Calu3 (cell line): ENCODE results near the gene FRMD6. TPM values are rescaled to one million over a fixed set of nuclear protein-coding genes. Genes with fewer than 3 reads are reported as not detected.

Experiments
- BruUV-seq: library from RNA; stranded (reverse); fragments of 400-500 nt; replicated peaks from 2 replicates; lab custom pipeline; 2021; lab: Mats Ljungman, UMichigan
- CTCF ChIA-PET: fragments of 300-600 bp; sonication (Branson Sonifier 250); formaldehyde crosslinking; loops from one replicate; lab custom pipeline; 2022; ENCODE audit warnings: antibody characterized with exemption; lab: Charles Lee
- DNase-seq: peaks from one replicate; pipeline ENCODE4 v3.0.0; 2022
- H3K27ac Mint-ChIP-seq: one replicate; pipeline ENCODE4 v1.8.0; 2022; ENCODE audit warnings: mixed read lengths; ENCODE audit not compliant: unreplicated experiment
- H3K27me3 Mint-ChIP-seq: one replicate; pipeline ENCODE4 v1.8.0; 2022; ENCODE audit warnings: mixed read lengths; ENCODE audit not compliant: unreplicated experiment
- H3K36me3 Mint-ChIP-seq: one replicate; pipeline ENCODE4 v1.8.0; 2022; ENCODE audit warnings: mild to moderate bottlenecking, moderate library complexity, mixed read lengths; ENCODE audit not compliant: insufficient read depth, unreplicated experiment
- H3K4me1 Mint-ChIP-seq: one replicate; pipeline ENCODE4 v1.8.0; 2022; ENCODE audit warnings: mild to moderate bottlenecking, low read depth, mixed read lengths; ENCODE audit not compliant: unreplicated experiment
- H3K4me3 Mint-ChIP-seq: one replicate; pipeline ENCODE4 v1.8.0; 2022; ENCODE audit warnings: mild to moderate bottlenecking, low read depth, moderate library complexity, mixed read lengths; ENCODE audit not compliant: unreplicated experiment
- H3K9me3 Mint-ChIP-seq: one replicate; pipeline ENCODE4 v1.8.0; 2022; ENCODE audit warnings: low read depth, mixed read lengths; ENCODE audit not compliant: unreplicated experiment
- CTCF ChIP-seq: fragments of 200-600 bp; IDR thresholded peaks from one replicate; pipeline ENCODE4 v1.8.0; 2022; ENCODE audit warnings: antibody characterized with exemption; ENCODE audit not compliant: unreplicated experiment
- intact Hi-C: fragments of 100-400 bp; cut with micrococcal nuclease; formaldehyde crosslinking; loops from one replicate; pipeline ENCODE4 v1.10.0; 2022; ENCODE audit not compliant: unreplicated experiment
- total RNA-seq: library from RNA; stranded (reverse); gene quantifications from 2 replicates; pipeline ENCODE4 v1.2.3, GENCODE V29; 2022

Gene FRMD6
- total RNA-seq, 1 experiment from 2014 or later = 33.3 TPM

GRCh38 chr14:51616256-51616655 lies 35.5 kb upstream of the FRMD6 start:
- no peak for TF ChIP-seq CTCF
- no peak for DNase-seq
- Mint-ChIP-seq H3K27ac (peak overlapping the region; percentile 51), H3K27me3 (no peaks in the 10 kb centered on the region), H3K4me3 (no peak overlapping the region), H3K9me3 (no peaks in the 10 kb centered on the region), H3K4me1 (peaks cover 39% of the 10 kb centered on the region), H3K36me3 (no peaks in the 10 kb centered on the region)
- CTCF ChIA-PET = no interaction called here
- BruUV-seq = no TSS peak
- intact Hi-C loops = no loop called here

DNA sequence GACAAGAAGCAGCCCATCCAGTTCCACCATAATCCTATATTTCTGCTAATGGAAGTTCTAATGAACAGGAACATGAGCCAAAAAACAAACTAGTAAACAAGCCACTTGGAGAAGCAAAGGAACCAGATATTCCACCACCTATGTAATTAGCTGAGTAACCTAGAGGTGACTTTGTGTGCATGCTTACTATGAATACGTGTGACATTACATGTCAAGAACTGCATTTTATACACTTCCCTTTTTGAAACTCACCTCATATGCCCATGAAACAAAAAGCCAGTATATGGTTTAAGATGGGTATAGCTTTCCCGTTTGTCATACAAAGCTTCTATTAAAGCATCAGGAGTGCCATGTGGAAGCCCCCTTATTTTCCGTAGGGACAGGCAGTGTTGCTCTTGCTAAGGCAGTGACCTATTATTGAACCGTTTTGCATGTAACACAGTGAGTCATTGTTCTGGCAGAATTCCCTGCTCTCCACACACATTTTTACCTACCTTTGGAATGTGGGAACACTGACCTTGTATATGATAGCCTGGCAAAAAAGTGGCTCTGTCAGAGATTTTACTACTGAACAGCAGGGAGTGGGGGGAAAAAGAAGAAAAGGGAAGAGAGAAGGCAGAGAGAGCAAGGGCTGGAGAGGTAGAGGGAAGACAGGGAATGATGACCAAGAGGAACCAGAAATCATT lies 34.8 kb upstream of the FRMD6 start:
- peaks cover 39% of the 10 kb centered on the region for H3K4me1 Mint-ChIP-seq
- DNase-seq = peak; percentile 38
- no peak for TF ChIP-seq CTCF
- BruUV-seq = no TSS peak
- intact Hi-C loops = no loop called here
- CTCF ChIA-PET = interaction anchor here (0.6 kb wide), 1 partner anchor 103 kb away, joined by 3 read pairs; no protein-coding TSS in a partner anchor
- H3K27ac Mint-ChIP-seq = peak overlapping the region; percentile 19
- H3K9me3 Mint-ChIP-seq = no peaks in the 10 kb centered on the region
- H3K4me3 Mint-ChIP-seq = peak overlapping the region; percentile 5
- H3K27me3 Mint-ChIP-seq = no peaks in the 10 kb centered on the region
- no peaks in the 10 kb centered on the region for H3K36me3 Mint-ChIP-seq

GRCh38 chr14:51619561-51619960 lies 32.1 kb upstream of the FRMD6 start:
- Mint-ChIP-seq H3K36me3 (no peaks in the 10 kb centered on the region), H3K27me3 (no peaks in the 10 kb centered on the region), H3K4me3 (no peak overlapping the region), H3K27ac (no peak overlapping the region), H3K9me3 (no peaks in the 10 kb centered on the region), H3K4me1 (peaks cover 29% of the 10 kb centered on the region)
- CTCF ChIA-PET = no interaction called here
- no peak for DNase-seq
- BruUV-seq = no TSS peak
- intact Hi-C loops = no loop called here
- TF ChIP-seq CTCF = no peak

DNA sequence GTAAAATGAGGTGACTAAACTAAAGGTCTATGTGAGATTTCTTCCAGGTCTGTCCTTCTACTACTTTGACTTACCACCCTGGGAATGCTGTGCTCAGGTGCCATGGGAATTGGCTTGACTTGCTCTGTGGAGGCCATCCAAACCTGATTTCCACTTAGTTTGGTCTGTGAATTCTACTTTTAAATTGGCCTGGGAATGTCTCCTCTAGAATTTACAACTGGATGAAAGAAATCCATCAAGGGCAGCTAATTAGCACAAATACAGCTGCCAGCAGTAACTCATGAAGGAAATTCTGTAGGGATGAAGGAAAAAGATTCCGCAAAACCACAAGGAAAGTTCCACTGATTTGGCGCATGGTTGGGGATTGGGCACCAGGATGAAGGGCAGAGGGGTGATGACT lies 31.7 kb upstream of the FRMD6 start:
- Mint-ChIP-seq H3K4me3 (no peak overlapping the region), H3K36me3 (no peaks in the 10 kb centered on the region), H3K4me1 (peaks cover 24% of the 10 kb centered on the region), H3K27ac (no peak overlapping the region), H3K9me3 (no peaks in the 10 kb centered on the region), H3K27me3 (no peaks in the 10 kb centered on the region)
- BruUV-seq = no TSS peak
- no peak for DNase-seq
- CTCF ChIA-PET = no interaction called here
- TF ChIP-seq CTCF = no peak
- intact Hi-C loops = no loop called here
